Tibial nerve (tissue), 3 donors: ENCODE measurements around the gene KLHL40.

Experiments
- POLR2A ChIP-seq, 2 donors: fragments of 450-650 bp; IDR thresholded peaks; one replicate each; pipeline ENCODE4 v1.6.1; 2017; ENCODE audit warnings: antibody characterized with exemption in 2 of 2, mild to moderate bottlenecking in 2 of 2, moderate library complexity in 2 of 2
- TF ChIP-seq, protein P1 (sequence below), 5 experiments: fragments of 200-600 bp in 3 of 5; fragments of 450-650 bp in 2 of 5; sonication (generic) in 3 of 5; IDR thresholded peaks; one replicate each; pipeline ENCODE4 v1.5.1; 2016 to 2019; ENCODE audit warnings: antibody characterized with exemption in 5 of 5, mild to moderate bottlenecking in 3 of 5, moderate library complexity in 2 of 5

DNA sequence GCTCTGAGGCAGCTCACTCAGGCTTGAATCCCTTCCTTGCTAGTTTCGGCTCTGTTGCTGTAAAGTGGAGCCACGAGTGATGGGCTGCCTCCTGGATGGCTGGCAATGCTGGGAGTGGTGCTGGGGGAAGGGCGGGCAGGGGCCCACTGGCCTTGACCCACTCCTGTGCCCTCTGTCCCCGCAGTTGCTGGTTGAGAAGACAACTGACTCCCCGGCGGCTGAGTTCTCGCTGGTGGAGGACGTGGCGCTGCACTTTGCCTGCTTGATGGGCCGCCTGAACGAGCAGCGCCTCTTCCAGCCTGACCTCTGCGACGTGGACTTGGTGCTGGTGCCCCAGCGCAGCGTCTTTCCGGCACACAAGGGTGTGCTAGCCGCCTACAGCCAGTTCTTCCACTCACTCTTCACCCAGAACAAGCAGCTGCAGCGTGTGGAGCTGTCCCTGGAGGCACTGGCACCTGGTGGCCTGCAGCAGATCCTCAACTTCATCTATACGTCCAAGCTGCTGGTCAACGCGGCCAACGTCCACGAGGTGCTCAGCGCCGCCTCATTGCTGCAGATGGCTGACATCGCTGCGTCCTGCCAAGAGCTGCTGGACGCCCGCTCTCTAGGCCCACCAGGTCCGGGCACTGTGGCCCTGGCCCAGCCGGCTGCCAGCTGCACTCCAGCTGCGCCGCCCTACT is 27.1 kb upstream of the KLHL40 start:
- TF ChIP-seq, protein P1, sequence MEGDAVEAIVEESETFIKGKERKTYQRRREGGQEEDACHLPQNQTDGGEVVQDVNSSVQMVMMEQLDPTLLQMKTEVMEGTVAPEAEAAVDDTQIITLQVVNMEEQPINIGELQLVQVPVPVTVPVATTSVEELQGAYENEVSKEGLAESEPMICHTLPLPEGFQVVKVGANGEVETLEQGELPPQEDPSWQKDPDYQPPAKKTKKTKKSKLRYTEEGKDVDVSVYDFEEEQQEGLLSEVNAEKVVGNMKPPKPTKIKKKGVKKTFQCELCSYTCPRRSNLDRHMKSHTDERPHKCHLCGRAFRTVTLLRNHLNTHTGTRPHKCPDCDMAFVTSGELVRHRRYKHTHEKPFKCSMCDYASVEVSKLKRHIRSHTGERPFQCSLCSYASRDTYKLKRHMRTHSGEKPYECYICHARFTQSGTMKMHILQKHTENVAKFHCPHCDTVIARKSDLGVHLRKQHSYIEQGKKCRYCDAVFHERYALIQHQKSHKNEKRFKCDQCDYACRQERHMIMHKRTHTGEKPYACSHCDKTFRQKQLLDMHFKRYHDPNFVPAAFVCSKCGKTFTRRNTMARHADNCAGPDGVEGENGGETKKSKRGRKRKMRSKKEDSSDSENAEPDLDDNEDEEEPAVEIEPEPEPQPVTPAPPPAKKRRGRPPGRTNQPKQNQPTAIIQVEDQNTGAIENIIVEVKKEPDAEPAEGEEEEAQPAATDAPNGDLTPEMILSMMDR (IDR thresholded peaks at IDR 0.05), result no peak
- no peak for TF ChIP-seq POLR2A (IDR thresholded peaks at IDR 0.05)
